GM19043 (cell line): ENCODE data around the gene CCDC185.

Experiments used
- ATAC-seq: cut with Tn5 transposase; IDR thresholded peaks from one replicate; pipeline ENCODE4 v1.9.1; 2021; ENCODE audit warnings: low read depth; ENCODE audit not compliant: unreplicated experiment

The CCDC185 gene

DNA sequence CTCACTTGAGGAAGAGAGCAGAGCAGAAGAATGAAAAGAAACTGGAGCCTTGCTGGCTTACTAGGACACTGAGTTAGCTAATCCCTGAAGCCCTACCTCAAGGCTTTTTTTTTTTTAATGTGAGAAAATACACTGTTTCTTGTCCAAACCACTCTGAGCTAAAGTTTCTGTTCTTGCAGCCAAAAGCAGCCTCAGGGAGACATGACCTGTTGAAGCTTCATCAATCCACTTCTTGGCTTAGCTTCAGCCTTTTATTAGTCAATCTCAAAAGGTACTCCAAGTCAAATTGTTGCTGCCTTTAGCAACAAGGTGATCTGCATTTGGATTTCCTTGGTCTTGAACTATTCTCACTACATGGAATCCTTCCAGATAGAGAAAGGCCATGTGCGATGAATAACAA lies 33.7 kb downstream of the CCDC185 start:
- no peak for ATAC-seq

DNA sequence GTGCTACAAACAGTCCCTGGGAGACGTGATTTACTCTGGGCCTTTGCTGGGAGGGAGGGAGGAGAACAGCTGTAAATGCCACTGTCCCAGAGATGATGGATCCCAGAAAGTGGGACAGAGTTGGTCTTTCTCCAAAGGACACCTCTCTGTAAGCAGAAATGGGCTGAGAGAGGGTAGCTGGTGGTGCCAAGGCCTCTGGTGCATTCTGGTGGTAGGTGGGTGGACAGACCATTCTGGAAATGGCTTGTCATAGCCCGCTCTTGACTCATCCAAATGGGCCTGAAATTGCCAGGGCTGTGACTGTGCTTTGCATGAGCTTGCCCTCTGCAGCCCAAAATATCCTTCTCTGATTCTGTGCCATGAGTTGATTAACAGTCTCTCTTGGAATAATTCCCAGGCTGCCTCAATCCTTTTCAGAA lies 36.1 kb downstream of the CCDC185 start:
- ATAC-seq = no peak

DNA sequence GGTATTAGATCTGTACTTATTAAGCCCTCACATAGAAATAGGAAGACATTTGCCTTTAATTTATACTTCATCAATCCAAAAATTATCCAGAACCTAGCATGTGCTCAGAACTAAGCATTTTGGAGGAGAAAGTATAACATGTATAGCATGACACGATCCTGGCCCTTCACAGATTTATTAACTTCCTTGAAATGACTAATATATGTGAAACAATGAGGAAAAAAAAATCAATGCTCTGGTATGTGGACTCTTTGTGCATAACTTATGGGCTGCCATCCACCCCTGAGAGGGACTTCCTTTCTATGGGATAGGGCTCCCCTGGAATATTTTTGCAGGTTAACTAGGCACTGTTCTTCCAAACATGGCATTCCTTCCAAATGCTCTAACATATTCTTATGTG lies 36.6 kb downstream of the CCDC185 start:
- no peak for ATAC-seq

DNA sequence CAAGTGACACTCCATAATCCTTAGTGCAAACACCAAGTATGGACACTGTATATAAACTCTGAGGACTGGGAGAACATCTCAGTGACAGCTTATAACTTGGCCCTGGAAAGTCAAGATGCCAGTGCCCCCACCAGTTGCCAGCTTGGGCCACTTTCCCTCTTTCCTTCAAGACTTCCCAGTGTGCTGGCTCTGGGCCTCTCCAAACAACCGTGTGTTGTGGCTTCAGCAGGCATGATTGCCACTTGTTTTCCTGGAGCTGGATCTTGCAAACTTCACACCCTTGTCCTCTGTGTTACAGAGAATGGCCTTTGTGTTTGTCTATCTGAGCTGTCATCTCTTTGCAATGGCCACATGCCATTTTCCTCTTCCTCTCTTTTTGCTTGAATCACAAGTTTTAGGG lies 37.0 kb downstream of the CCDC185 start:
- no peak for ATAC-seq

DNA sequence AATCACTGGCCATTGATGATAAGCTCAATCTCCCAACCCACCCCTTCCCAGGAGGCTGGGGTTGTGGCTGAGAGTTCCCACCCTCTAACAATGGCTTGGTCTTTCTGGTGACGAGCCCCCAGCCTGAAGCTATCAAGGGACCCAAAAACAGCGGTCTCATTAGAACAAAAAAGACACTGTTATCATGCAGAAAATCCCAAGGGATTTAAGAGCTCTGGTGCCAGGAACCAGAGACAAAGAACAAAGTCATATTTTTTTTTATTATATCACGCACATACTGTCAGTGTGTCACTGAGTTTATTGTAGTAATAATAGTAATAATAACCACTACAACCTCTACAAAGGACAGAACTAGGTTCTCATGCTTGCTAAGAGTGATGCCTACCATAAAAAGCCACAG lies 43.9 kb downstream of the CCDC185 start:
- no peak for ATAC-seq

DNA sequence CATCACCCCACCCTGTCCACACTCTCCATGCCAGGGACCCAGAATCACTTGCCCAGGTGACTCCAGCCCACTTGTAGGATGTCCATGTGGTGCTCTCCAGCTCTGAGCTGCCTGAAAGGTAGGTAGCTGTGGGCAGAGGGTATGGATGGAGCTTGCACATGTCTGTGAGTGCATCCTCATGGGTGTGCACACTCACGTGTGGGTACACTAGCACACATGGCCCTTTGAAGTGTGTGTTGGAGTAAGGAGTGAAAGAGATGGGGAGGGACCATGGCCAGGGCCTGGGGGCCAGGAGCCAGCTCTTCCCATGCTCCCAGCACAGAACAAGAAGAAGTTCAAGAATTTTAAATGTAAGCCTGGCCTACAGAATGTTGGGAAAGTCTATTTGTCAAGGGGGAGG lies 50.2 kb downstream of the CCDC185 start:
- no peak for ATAC-seq

DNA sequence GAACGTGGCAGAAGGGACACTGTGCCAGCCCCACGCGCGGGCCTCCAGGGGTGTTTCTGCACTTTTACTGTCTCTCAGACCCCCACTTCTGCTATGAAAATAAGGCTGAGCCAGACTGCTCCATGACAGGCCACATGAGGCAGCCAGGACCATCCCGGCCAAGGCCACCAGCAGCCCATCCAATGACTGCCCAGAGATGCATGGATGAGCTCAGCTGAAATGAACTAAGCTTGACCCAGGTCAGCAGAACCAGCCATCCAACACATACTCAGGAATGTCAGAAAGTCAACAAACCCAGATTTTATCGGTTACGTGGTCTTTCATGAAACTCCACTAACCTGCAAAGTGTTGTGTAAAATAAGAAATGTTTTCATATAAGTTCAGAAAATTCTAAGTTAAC lies 51.2 kb downstream of the CCDC185 start:
- ATAC-seq = no peak
